MM.1S (cell line): ENCODE results near the gene IRF6.

ENCODE experiments used
- CTCF ChIP-seq: fragments of 300-600 bp; sonication (generic); IDR thresholded peaks from 2 replicates; pipeline ENCODE4 v1.5.1; 2016; ENCODE audit warnings: antibody characterized with exemption, low read length, mixed read lengths
- EZH2 ChIP-seq: fragments of 300-600 bp; sonication (generic); optimal IDR thresholded peaks from 2 replicates; pipeline ENCODE3; 2017; ENCODE audit warnings: low read depth, mild to moderate bottlenecking, antibody characterized with exemption, low read length, mixed read lengths
- EZH2phosphoT487 ChIP-seq: fragments of 300-600 bp; sonication (generic); IDR thresholded peaks from 2 replicates; pipeline ENCODE4 v1.6.1; 2018; ENCODE audit warnings: antibody characterized with exemption, low read length

- TF ChIP-seq CTCF (no peak), EZH2 (no peak), EZH2phosphoT487 (no peak)
Measured at GRCh38 chr1:209785592-209785991, 20.4 kb downstream of the IRF6 start.
